Esophagus muscularis mucosa (tissue), 4 donors: ENCODE results near the gene CROCC2. TPM values are rescaled to one million over a fixed set of nuclear protein-coding genes. Genes with fewer than 3 reads are reported as not detected.

Experiments
- DNase-seq: peaks from one replicate; pipeline ENCODE4 v3.0.0-alpha.2; 2017; ENCODE audit errors: extremely low spot score
- H3K27ac ChIP-seq, 4 donors: fragments of 200-600 bp; sonication (generic); replicated peaks in 1 of 4; 1 replicate in 3 of 4; 2 replicates in 1 of 4; pipeline ENCODE4 v1.5.1; 2016 to 2019; ENCODE audit warnings: mild to moderate bottlenecking in 1 of 4
- H3K27me3 ChIP-seq, 4 donors: fragments of 200-600 bp; sonication (generic); one replicate each; pipeline versions ENCODE4 v1.5.1 to v1.6.0; 2016 to 2019
- H3K36me3 ChIP-seq, 4 donors: fragments of 200-600 bp; sonication (generic); one replicate each; pipeline ENCODE4 v1.5.1; 2016 to 2019
- H3K4me1 ChIP-seq, 4 donors: fragments of 200-600 bp; sonication (generic); one replicate each; pipeline ENCODE4 v1.5.1; 2016 to 2019
- H3K4me3 ChIP-seq, 4 donors: fragments of 200-600 bp; sonication (generic); 1 replicate in 2 of 4; 2 replicates in 2 of 4; pipeline ENCODE4 v1.5.1; 2016 to 2019; ENCODE audit warnings: mild to moderate bottlenecking in 4 of 4, moderate library complexity in 1 of 4
- H3K9me3 ChIP-seq, 4 donors: fragments of 200-600 bp; sonication (generic); 1 replicate in 3 of 4; 2 replicates in 1 of 4; pipeline ENCODE4 v1.5.1; 2016 to 2019
- EP300 ChIP-seq: sonication (generic); formaldehyde crosslinking; IDR thresholded peaks from one replicate; pipeline ENCODE4 v1.6.1; 2017; ENCODE audit warnings: antibody characterized with exemption
- POLR2A ChIP-seq: fragments of 450-650 bp; IDR thresholded peaks from one replicate; pipeline ENCODE4 v1.6.1; 2017; ENCODE audit warnings: antibody characterized with exemption, moderate library complexity, mild to moderate bottlenecking, low read depth
- POLR2AphosphoS5 ChIP-seq, 2 donors: sonication (generic); formaldehyde crosslinking; IDR thresholded peaks; one replicate each; pipeline ENCODE4 v1.6.1; 2017; ENCODE audit warnings: antibody characterized with exemption in 2 of 2
- WGBS: methylation state at CpG from one replicate; pipeline ENCODE4 v1.1.5; 2018; 5-methylcytosine and 5-hydroxymethylcytosine counted together
- intact Hi-C: fragments of 100-400 bp; cut with DNase I; formaldehyde crosslinking; loops from one replicate; pipeline ENCODE4 v1.15.1; 2023
- total RNA-seq, 4 donors: library from RNA; depleted of rRNA; stranded (reverse); fragments of >200 nt; gene quantifications; one replicate each; pipeline versions ENCODE4 v1.1.0 to v1.2.1, GENCODE V29; 2016
- TF ChIP-seq, protein P1 (sequence below), 3 experiments: fragments of 200-600 bp in 2 of 3; fragments of 450-650 bp in 1 of 3; sonication (generic) in 2 of 3; IDR thresholded peaks; one replicate each; pipeline ENCODE4 v1.5.1; 2017 to 2019; ENCODE audit warnings: antibody characterized with exemption in 3 of 3, mild to moderate bottlenecking in 2 of 3, moderate library complexity in 1 of 3

The CROCC2 gene
- total RNA-seq, 4 donors from 2014 or later, result not detected

DNA sequence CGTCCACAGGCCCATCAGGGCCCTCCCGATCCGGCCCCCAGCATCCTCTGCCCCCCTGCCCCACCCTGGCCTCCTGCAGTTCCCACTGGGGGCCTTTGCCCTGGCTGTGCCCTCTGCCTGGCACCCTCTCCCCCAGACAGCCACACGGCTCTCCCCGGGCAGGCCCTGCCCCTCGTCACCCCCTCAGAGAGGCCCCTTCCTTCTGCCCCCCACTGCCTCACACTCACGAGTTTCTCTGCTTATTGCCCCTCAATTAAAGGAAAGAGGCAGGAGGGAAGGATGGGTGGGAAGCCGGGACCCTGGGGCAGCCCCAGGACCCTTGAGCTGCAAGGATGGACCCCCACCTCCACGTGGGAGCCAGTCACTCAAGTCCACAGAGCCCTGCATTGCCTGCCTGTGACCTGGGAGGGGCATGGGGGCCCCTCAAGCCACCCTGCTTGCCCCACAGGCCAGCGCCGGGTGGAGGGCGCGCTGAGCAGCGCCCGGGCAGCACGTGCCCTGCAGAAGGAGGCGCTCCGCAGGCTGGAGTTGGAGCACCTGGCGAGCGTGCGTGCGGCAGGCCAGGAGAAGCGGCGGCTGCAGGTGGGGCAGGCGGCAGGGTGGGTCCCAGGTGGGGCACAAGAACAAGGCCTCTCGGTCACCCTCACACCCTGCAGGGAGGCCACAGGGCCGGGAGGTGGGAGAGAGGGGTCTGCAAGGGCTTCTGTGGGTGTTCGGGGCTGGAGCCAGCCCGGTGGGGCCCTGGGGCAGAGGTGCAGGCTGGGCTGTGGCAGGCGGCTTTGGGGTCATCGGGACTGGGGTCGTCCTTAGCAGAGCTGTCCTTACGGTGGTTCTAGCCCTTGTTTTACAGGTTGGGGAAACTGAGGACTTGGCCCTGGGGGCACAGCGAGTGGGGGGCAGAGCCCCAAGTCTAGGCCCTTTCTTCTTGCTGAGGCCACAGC is 61.8 kb downstream of the CROCC2 start:
- 91% methylated on average over 32 of the region's 34 CpGs for WGBS
- Histone ChIP-seq H3K27me3 (peaks cover 0 to 18% (median 0%) of the 10 kb centered on the region in 4 donors), H3K36me3 (no peaks in the 10 kb centered on the region), H3K4me1 (no peaks in the 10 kb centered on the region), H3K27ac (no peak overlapping the region), H3K4me3 (no peak overlapping the region), H3K9me3 (no peaks in the 10 kb centered on the region)
- no peak for DNase-seq
- intact Hi-C loops, result no loop called here
- no peak for TF ChIP-seq POLR2A
- TF ChIP-seq POLR2AphosphoS5 (IDR thresholded peaks at IDR 0.05), result no peak
- TF ChIP-seq, protein P1, sequence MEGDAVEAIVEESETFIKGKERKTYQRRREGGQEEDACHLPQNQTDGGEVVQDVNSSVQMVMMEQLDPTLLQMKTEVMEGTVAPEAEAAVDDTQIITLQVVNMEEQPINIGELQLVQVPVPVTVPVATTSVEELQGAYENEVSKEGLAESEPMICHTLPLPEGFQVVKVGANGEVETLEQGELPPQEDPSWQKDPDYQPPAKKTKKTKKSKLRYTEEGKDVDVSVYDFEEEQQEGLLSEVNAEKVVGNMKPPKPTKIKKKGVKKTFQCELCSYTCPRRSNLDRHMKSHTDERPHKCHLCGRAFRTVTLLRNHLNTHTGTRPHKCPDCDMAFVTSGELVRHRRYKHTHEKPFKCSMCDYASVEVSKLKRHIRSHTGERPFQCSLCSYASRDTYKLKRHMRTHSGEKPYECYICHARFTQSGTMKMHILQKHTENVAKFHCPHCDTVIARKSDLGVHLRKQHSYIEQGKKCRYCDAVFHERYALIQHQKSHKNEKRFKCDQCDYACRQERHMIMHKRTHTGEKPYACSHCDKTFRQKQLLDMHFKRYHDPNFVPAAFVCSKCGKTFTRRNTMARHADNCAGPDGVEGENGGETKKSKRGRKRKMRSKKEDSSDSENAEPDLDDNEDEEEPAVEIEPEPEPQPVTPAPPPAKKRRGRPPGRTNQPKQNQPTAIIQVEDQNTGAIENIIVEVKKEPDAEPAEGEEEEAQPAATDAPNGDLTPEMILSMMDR (IDR thresholded peaks at IDR 0.05), result no peak
- no peak for TF ChIP-seq EP300

DNA sequence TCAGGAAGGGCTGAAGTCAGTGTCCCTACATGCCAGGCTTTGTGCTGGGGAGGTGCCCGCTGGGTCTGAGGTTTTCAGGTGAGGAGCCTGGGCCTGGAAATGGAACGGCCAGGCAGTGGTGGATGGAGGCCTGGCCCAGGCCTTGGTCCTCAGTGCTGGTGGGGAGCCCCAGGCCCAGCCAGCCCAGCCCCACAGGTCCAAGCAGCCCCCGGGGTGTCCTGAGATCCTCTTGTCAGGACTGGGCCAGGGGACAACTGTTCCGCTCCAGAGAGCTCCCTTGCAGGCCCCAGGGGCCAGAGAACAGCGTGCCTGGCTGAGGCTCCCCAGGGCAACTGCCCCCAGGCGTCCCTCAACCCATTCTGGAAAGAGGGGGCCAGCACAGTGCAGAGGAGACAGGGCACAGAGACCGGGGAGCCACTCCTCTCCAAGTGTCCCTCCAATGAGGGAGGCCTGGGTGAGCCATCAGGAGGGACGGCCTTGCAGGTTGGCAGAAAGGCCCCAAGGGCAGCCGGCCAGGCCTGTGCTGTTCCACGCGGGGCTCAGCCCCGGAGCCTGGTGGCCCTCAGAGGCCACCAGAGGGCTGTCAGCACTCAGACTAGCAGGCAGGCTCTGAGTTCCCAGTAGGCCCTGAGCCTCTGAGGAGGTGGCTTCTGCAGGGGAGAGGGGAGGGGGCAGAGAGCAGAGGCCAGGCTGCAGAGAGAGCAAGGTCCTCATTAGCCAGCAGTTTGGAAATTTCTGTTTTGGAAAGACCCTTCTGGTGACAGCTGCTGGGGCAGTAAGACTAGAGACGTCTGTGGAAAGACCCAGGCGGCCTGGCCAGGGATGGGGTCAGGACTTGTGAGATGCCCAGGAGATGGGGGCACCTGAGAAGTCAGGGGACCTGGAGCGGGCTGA is 62.8 kb downstream of the CROCC2 start:
- intact Hi-C loops, result no loop called here
- Histone ChIP-seq H3K9me3 (peaks cover 0 to 8% (median 2%) of the 10 kb centered on the region in 4 donors), H3K27ac (no peak overlapping the region), H3K4me3 (no peak overlapping the region), H3K36me3 (no peaks in the 10 kb centered on the region), H3K4me1 (no peaks in the 10 kb centered on the region), H3K27me3 (peaks cover 0 to 21% (median 2%) of the 10 kb centered on the region in 4 donors)
- WGBS, result 88% methylated on average over 4 of the region's 15 CpGs
- no peak for DNase-seq
- TF ChIP-seq POLR2A, result no peak
- TF ChIP-seq POLR2AphosphoS5 (IDR thresholded peaks at IDR 0.05), result no peak
- TF ChIP-seq EP300, result no peak
- TF ChIP-seq, protein P1 (IDR thresholded peaks at IDR 0.05), result no peak

GRCh38 chr2:240970104-240970503 is 64.0 kb downstream of the CROCC2 start:
- TF ChIP-seq POLR2A, result no peak
- TF ChIP-seq EP300, result no peak
- TF ChIP-seq, protein P1 (IDR thresholded peaks at IDR 0.05), result no peak
- no peak for TF ChIP-seq POLR2AphosphoS5 (IDR thresholded peaks at IDR 0.05)
- H3K36me3 ChIP-seq, result no peaks in the 10 kb centered on the region
- no peak overlapping the region for H3K4me3 ChIP-seq
- intact Hi-C loops, result no loop called here
- H3K27ac ChIP-seq, result no peak overlapping the region
- no peaks in the 10 kb centered on the region for H3K4me1 ChIP-seq
- no peak for DNase-seq
- WGBS, result 63% methylated on average over 3 of the region's 3 CpGs
- peaks cover 0 to 8% (median 2%) of the 10 kb centered on the region in 4 donors for H3K9me3 ChIP-seq
- peaks cover 0 to 30% (median 3%) of the 10 kb centered on the region in 4 donors for H3K27me3 ChIP-seq

DNA sequence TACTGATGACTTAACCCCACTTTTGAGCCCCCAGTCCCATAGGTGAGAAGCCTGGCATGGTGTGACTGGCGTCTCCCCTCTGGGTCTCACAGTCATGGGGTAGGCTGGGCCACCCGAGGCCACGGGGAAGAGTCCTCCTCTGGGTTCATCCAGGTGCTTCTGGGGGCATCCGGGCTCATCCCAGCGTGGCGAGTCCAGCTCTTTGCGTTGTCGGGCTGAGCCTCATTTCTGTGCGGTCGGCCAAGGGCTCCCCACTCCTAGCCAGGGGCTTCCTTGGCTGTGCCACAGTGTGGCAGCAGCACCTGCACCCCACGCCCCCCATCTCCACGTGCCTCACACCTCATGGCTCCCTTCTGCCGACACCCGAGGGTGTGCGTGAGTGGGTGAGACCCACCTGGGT is 64.7 kb downstream of the CROCC2 start:
- DNase-seq, result no peak
- intact Hi-C loops, result no loop called here
- WGBS, result 83% methylated on average over 9 of the region's 15 CpGs
- Histone ChIP-seq H3K36me3 (no peaks in the 10 kb centered on the region), H3K27ac (no peak overlapping the region), H3K9me3 (peaks cover 0 to 8% (median 2%) of the 10 kb centered on the region in 4 donors), H3K4me3 (no peak overlapping the region), H3K27me3 (peaks cover 0 to 36% (median 5%) of the 10 kb centered on the region in 4 donors), H3K4me1 (no peaks in the 10 kb centered on the region)
- TF ChIP-seq POLR2A, result no peak
- TF ChIP-seq EP300, result no peak
- no peak for TF ChIP-seq POLR2AphosphoS5 (IDR thresholded peaks at IDR 0.05)
- TF ChIP-seq, protein P1 (IDR thresholded peaks at IDR 0.05), result no peak
